ENCODE results near the gene LCN10. TPM values are rescaled to one million over a fixed set of nuclear protein-coding genes. Genes with fewer than 3 reads are reported as not detected.

The LCN10 gene
- total RNA-seq, 2 experiments from 2014 or later = not detected

DNA sequence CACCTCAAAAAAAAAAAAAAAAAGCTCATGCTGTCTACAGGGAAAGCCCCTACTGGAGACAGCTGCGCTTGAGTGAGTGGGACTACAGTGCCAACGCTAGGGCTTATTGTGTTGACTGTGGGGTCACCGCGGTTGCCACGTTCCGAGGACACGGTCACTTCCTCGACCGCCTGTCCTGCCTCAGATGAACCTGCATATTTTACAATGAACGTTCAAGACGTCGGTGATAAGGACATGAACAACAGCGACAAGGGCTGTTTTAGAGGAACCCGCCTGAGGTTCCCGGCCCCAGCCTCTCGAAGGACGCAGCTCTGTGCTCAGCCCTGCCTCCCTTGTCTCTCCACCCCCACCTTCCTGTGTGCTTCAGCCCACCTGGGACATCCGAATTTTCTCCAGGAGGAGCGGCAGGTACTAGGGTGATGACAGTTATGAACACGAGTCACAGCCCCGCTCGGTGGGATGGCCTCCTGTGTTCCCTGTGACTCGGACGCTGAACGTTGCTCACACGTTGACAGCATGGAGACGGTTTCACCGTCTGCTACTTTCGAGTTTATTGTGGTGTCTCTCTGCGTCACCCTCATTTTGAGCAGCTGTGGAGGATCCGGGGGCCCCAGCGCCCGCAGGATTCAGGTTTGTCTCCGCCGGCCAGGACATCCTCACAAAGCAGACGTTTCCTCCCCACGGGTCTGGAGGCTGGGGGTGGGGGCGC is 41.6 kb downstream of the LCN10 start:
- peak overlapping the region; percentile 82 for H3K27ac Mint-ChIP-seq
- POLR2A ChIA-PET = interaction anchor here (0.6 to 1.0 kb wide), 3 partner anchors 27 to 385 kb away, joined by 3 read pairs; no protein-coding TSS in a partner anchor
- H3K9me3 ChIP-seq (ENCODE audit: control insufficient read depth in 1 of 2, insufficient read depth in 1 of 2, low read length in 2 of 2) = peaks cover 0 to 10% of the 10 kb centered on the region in 2 experiments

GRCh38 chr9:136700304-136700703 is 42.4 kb downstream of the LCN10 start:
- peaks cover 20% of the 10 kb centered on the region for H3K4me1 ChIP-seq (ENCODE audit: insufficient read depth, low read length)
- peaks cover 11% of the 10 kb centered on the region for H3K4me1 Mint-ChIP-seq (ENCODE audit: low read depth)
- POLR2A ChIA-PET = interaction anchor here (0.8 kb wide), 1 partner anchor 28 kb away, joined by 3 read pairs; no protein-coding TSS in a partner anchor
- CTCF ChIA-PET = interaction anchor here (1.2 to 3.0 kb wide), 2 partner anchors 27 to 29 kb away, joined by 4 to 13 read pairs; no protein-coding TSS in a partner anchor
- H3K9me3 Mint-ChIP-seq = no peaks in the 10 kb centered on the region
- DNase-seq (no peak), ATAC-seq (ENCODE audit: poor library complexity) (no peak)
- no peak overlapping the region for H3K27ac ChIP-seq (ENCODE audit: low read depth in 1 of 2, low read length in 2 of 2)
- no peak overlapping the region for H3K4me3 ChIP-seq (ENCODE audit: low read length)
- peaks cover 0 to 16% of the 10 kb centered on the region in 2 experiments for H3K9me3 ChIP-seq (ENCODE audit: control insufficient read depth in 1 of 2, insufficient read depth in 1 of 2, low read length in 2 of 2)
- no peaks in the 10 kb centered on the region for H3K36me3 Mint-ChIP-seq (ENCODE audit: low read depth)
- peaks cover 33% of the 10 kb centered on the region for H3K27me3 Mint-ChIP-seq
- peaks cover 8 to 12% of the 10 kb centered on the region in 2 experiments for H3K27me3 ChIP-seq (ENCODE audit: control insufficient read depth in 1 of 2, insufficient read depth in 2 of 2, low read length in 2 of 2)
- no peak overlapping the region for H3K4me3 Mint-ChIP-seq
- H3K27ac Mint-ChIP-seq = no peak overlapping the region
- no peaks in the 10 kb centered on the region for H3K36me3 ChIP-seq (ENCODE audit: insufficient read depth, low read length)
- intact Hi-C loops (cut with DNase I, micrococcal nuclease) = loop anchor here in 1 of 2 experiments (2.0 kb wide), 1 partner anchor 26 kb away; no protein-coding TSS in a partner anchor
- no peak for TF ChIP-seq CTCF (IDR thresholded peaks at IDR 0.05)

More for the DNA sequence above, 41.6 kb downstream of the LCN10 start:
- peaks cover 11% of the 10 kb centered on the region for H3K4me1 Mint-ChIP-seq (ENCODE audit: low read depth)
- no peak for TF ChIP-seq CTCF (IDR thresholded peaks at IDR 0.05)
- no peaks in the 10 kb centered on the region for H3K36me3 Mint-ChIP-seq (ENCODE audit: low read depth)
- no peak overlapping the region for H3K27ac ChIP-seq (ENCODE audit: low read depth in 1 of 2, low read length in 2 of 2)
- CTCF ChIA-PET = interaction anchor here (1.2 to 3.0 kb wide), 2 partner anchors 26 to 29 kb away, joined by 4 to 13 read pairs; no protein-coding TSS in a partner anchor
- H3K27me3 ChIP-seq (ENCODE audit: control insufficient read depth in 1 of 2, insufficient read depth in 2 of 2, low read length in 2 of 2) = peaks cover 4 to 9% of the 10 kb centered on the region in 2 experiments
- peaks cover 18% of the 10 kb centered on the region for H3K4me1 ChIP-seq (ENCODE audit: insufficient read depth, low read length)
- H3K4me3 Mint-ChIP-seq = peak overlapping the region; percentile 79
- ATAC-seq (ENCODE audit: poor library complexity) (peak; percentile 85), DNase-seq (peak in 11 of 14 experiments; percentile 14 to 78 (median 44))
- H3K36me3 ChIP-seq (ENCODE audit: insufficient read depth, low read length) = no peaks in the 10 kb centered on the region
- peaks cover 33% of the 10 kb centered on the region for H3K27me3 Mint-ChIP-seq
- H3K9me3 Mint-ChIP-seq = no peaks in the 10 kb centered on the region
- intact Hi-C loops (cut with DNase I, micrococcal nuclease) = loop anchor here in 1 of 2 experiments (2.0 kb wide), 1 partner anchor 26 kb away; no protein-coding TSS in a partner anchor
- H3K4me3 ChIP-seq (ENCODE audit: low read length) = peak overlapping the region; percentile 40

DNA sequence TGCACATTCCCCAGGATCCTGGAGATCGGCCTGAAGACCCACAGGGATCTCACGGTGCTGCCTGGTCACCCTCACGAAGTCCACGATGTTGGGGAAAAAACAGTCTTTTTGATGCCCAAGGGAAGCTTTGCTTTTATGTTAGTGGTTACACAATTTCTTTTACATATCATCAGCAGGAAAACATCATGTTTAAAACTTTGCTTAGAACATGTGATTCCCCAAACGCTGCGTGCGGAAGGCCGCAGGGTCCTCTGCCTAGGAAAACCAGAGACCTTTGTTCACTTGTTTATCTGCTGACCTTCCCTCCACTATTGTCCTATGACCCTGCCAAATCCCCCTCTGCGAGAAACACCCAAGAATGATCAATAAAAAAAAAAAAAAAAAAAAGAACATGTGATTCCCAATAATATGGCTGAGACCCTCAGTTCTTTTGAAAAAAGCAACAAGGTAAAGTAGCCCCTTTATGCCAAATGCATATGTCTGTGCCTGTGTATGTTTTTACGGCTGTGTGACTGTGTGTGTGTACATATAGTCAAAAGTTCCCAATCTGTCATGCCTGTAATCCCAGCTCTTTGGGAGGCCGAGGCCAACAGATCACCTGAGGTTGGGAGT is 44.0 kb downstream of the LCN10 start:
- TF ChIP-seq CTCF (IDR thresholded peaks at IDR 0.05) = no peak
- ATAC-seq (ENCODE audit: poor library complexity) (no peak), DNase-seq (no peak)
- Histone ChIP-seq H3K27ac (ENCODE audit: low read depth in 1 of 2, low read length in 2 of 2) (no peak overlapping the region), H3K9me3 (ENCODE audit: control insufficient read depth in 1 of 2, insufficient read depth in 1 of 2, low read length in 2 of 2) (peaks cover 0 to 16% of the 10 kb centered on the region in 2 experiments), H3K27me3 (ENCODE audit: control insufficient read depth in 1 of 2, insufficient read depth in 2 of 2, low read length in 2 of 2) (peaks cover 11 to 15% of the 10 kb centered on the region in 2 experiments), H3K4me1 (ENCODE audit: insufficient read depth, low read length) (peaks cover 20% of the 10 kb centered on the region), H3K4me3 (ENCODE audit: low read length) (no peak overlapping the region), H3K36me3 (ENCODE audit: insufficient read depth, low read length) (no peaks in the 10 kb centered on the region)
- Mint-ChIP-seq H3K4me3 (no peak overlapping the region), H3K4me1 (ENCODE audit: low read depth) (peaks cover 11% of the 10 kb centered on the region), H3K36me3 (ENCODE audit: low read depth) (no peaks in the 10 kb centered on the region), H3K27me3 (peaks cover 33% of the 10 kb centered on the region), H3K9me3 (no peaks in the 10 kb centered on the region), H3K27ac (no peak overlapping the region)
- ChIA-PET POLR2A (no interaction called here), CTCF (no interaction called here)
- intact Hi-C loops (cut with DNase I, micrococcal nuclease) = no loop called here

Data from CD4-positive, alpha-beta T cell (primary cell).